ENCODE measurements around the gene PBX4. TPM values are rescaled to one million over a fixed set of nuclear protein-coding genes. Genes with fewer than 3 reads are reported as not detected.

PBX4 gene
- total RNA-seq, 1 experiment from 2014 or later = 0.30 TPM

DNA sequence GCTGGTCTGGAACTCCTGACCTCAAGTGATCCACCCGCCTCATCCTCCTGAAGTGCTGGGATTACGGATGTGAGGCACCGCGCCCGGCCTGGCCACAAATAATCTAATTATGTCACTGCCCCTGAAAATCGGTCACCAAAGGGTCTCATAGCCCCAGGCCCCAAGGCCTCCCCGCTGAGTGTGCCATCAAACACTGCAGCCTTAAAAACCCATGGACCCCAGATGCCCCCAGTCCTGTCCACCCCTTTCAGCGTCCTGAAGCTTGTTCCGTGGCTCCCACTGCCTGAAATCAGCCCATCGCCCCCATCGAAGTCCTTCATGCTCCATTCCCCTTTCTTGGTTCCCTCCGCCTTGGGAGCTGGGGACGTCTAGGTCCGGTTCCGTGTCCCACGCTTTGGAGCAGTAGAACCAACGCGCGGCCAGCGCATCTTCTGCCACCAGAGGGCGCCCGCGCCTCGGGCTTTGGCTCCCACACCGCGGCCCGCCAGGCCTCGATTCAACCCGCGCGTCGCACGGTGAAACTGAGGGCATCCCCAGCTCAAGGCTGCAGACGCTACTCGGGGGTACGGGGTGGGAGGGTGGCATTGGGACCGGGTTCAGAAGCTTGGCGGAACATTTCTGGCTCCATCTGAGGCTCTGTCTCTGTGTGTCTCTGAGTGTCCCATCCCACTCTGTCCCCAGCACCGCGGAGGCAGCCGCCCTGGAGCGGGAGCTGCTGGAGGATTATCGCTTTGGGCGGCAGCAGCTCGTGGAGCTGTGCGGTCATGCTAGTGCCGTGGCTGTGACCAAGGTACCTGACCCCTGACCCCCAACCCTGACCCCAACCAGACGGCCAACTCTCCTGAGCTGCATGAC is 86.3 kb downstream of the PBX4 start:
- DNase-seq (ENCODE audit: unreplicated experiment) = peak; percentile 80
- POLR2A ChIA-PET = interaction anchor here (0.5 to 2.4 kb wide), 11 partner anchors 16 to 137 kb away, joined by 3 to 10 read pairs (median 4); partner anchors contain the start of genes NDUFA13 and TSSK6
- Mint-ChIP-seq H3K4me3 (ENCODE audit: unreplicated experiment) (no peak overlapping the region), H3K9me3 (ENCODE audit: unreplicated experiment) (no peaks in the 10 kb centered on the region), H3K36me3 (ENCODE audit: insufficient read depth, unreplicated experiment) (peaks cover 30% of the 10 kb centered on the region), H3K4me1 (ENCODE audit: insufficient read depth, unreplicated experiment) (peaks cover 11% of the 10 kb centered on the region), H3K27ac (ENCODE audit: low read depth, unreplicated experiment) (no peak overlapping the region), H3K27me3 (ENCODE audit: insufficient read depth, unreplicated experiment) (no peaks in the 10 kb centered on the region)
- intact Hi-C loops (cut with micrococcal nuclease) = loop anchor here (1.0 to 5.0 kb wide), 2 partner anchors 112 to 425 kb away; no protein-coding TSS in a partner anchor
- TSS peak; percentile 10 for BruUV-seq (replicated peaks)
- TF ChIP-seq, protein P1, sequence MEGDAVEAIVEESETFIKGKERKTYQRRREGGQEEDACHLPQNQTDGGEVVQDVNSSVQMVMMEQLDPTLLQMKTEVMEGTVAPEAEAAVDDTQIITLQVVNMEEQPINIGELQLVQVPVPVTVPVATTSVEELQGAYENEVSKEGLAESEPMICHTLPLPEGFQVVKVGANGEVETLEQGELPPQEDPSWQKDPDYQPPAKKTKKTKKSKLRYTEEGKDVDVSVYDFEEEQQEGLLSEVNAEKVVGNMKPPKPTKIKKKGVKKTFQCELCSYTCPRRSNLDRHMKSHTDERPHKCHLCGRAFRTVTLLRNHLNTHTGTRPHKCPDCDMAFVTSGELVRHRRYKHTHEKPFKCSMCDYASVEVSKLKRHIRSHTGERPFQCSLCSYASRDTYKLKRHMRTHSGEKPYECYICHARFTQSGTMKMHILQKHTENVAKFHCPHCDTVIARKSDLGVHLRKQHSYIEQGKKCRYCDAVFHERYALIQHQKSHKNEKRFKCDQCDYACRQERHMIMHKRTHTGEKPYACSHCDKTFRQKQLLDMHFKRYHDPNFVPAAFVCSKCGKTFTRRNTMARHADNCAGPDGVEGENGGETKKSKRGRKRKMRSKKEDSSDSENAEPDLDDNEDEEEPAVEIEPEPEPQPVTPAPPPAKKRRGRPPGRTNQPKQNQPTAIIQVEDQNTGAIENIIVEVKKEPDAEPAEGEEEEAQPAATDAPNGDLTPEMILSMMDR (IDR thresholded peaks at IDR 0.05; ENCODE audit: unreplicated experiment) = peak; percentile 89
- CTCF ChIA-PET = interaction anchor here (0.6 to 8.1 kb wide), 52 partner anchors 10 to 744 kb away, joined by 3 to 107 read pairs (median 5); partner anchors contain the start of genes ATP13A1, GMIP, LPAR2 and NDUFA13

DNA sequence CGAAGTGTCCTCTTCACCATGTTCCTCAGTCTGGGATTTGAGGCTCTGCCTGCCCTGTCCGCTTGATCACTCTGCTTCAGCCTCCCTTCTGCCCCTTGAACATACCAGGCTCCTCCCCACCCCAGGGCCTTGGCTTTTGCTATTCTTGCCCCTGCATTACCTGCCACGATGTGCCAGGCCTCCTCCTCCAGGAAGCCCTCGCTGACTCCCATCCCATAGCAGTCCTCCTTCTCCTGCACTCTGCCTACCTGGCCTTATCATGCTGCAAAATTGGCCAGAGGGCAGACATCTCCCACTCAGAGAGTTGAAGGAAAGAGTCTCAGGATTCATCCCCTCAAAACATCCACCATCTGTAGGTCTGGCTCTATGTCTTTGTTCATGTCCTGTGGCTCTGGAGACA is 87.6 kb downstream of the PBX4 start:
- Mint-ChIP-seq H3K4me1 (ENCODE audit: insufficient read depth, unreplicated experiment) (peaks cover 11% of the 10 kb centered on the region), H3K9me3 (ENCODE audit: unreplicated experiment) (no peaks in the 10 kb centered on the region), H3K27ac (ENCODE audit: low read depth, unreplicated experiment) (no peak overlapping the region), H3K4me3 (ENCODE audit: unreplicated experiment) (no peak overlapping the region), H3K27me3 (ENCODE audit: insufficient read depth, unreplicated experiment) (no peaks in the 10 kb centered on the region), H3K36me3 (ENCODE audit: insufficient read depth, unreplicated experiment) (peaks cover 36% of the 10 kb centered on the region)
- CTCF ChIA-PET = interaction anchor here (0.9 to 8.1 kb wide), 15 partner anchors 15 to 166 kb away, joined by 3 to 107 read pairs (median 10); partner anchors contain the start of genes GMIP, LPAR2, NDUFA13 and TSSK6
- DNase-seq (ENCODE audit: unreplicated experiment) = no peak
- POLR2A ChIA-PET = interaction anchor here (0.6 to 2.4 kb wide), 5 partner anchors 15 to 483 kb away, joined by 3 to 10 read pairs (median 3); partner anchors contain the start of genes NDUFA13 and TSSK6
- BruUV-seq (replicated peaks) = no TSS peak
- intact Hi-C loops (cut with micrococcal nuclease) = loop anchor here (5.0 kb wide), 1 partner anchor 426 kb away; no protein-coding TSS in a partner anchor
- TF ChIP-seq, protein P1 (IDR thresholded peaks at IDR 0.05; ENCODE audit: unreplicated experiment) = no peak

DNA sequence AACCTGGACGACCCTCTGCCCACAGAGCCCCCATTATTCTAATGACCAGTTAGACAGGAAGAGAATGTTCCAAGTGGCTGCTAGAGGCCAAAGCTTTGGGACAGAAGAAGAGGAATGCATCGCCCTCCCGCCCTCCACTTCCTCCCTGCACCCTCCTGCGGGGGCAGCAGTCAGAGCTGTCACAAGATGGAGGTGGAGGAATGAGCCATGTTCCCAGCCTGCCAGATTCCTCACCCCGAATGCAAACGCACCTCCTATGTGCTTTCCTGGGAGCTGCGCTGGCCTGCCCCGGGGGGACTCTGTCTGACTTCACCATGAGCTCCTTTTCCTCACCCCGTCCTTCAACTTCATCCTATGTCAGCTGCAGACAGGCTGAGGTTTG is 88.1 kb downstream of the PBX4 start:
- intact Hi-C loops (cut with micrococcal nuclease) = loop anchor here (5.0 kb wide), 1 partner anchor 427 kb away; no protein-coding TSS in a partner anchor
- Mint-ChIP-seq H3K27ac (ENCODE audit: low read depth, unreplicated experiment) (no peak overlapping the region), H3K27me3 (ENCODE audit: insufficient read depth, unreplicated experiment) (no peaks in the 10 kb centered on the region), H3K4me3 (ENCODE audit: unreplicated experiment) (no peak overlapping the region), H3K4me1 (ENCODE audit: insufficient read depth, unreplicated experiment) (peaks cover 11% of the 10 kb centered on the region), H3K9me3 (ENCODE audit: unreplicated experiment) (no peaks in the 10 kb centered on the region), H3K36me3 (ENCODE audit: insufficient read depth, unreplicated experiment) (peaks cover 36% of the 10 kb centered on the region)
- TF ChIP-seq, protein P1 (IDR thresholded peaks at IDR 0.05; ENCODE audit: unreplicated experiment) = no peak
- BruUV-seq (replicated peaks) = no TSS peak
- CTCF ChIA-PET = interaction anchor here (0.8 to 8.1 kb wide), 6 partner anchors 9 to 120 kb away, joined by 3 to 107 read pairs (median 9); partner anchors contain the start of genes GMIP, LPAR2 and NDUFA13
- DNase-seq (ENCODE audit: unreplicated experiment) = no peak
- POLR2A ChIA-PET = interaction anchor here (0.6 to 2.4 kb wide), 5 partner anchors 14 to 483 kb away, joined by 3 to 10 read pairs (median 3); partner anchors contain the start of genes NDUFA13 and TSSK6
